Myocyte (in vitro differentiated cells): ENCODE data around the gene LYRM7. TPM values are rescaled to one million over a fixed set of nuclear protein-coding genes. Genes with fewer than 3 reads are reported as not detected.

Source experiments
- total RNA-seq: library from RNA; depleted of rRNA; stranded (reverse); fragments of >200 nt; gene quantifications from 2 replicates; pipeline ENCODE4 v1.2.3, GENCODE V29; 2014

Gene LYRM7
- total RNA-seq, 1 donor from 2014 or later, result 6.5 TPM

Other genes starting within 250 kb of the LYRM7 start
- 269 and 287 TPM in 2 replicates for gene HINT1, start 5.7 kb upstream of the LYRM7 start, total RNA-seq
- 37.4 and 44.4 TPM in 2 replicates for gene CDC42SE2, start 93.1 kb downstream of the LYRM7 start, total RNA-seq